HFFc6 (cell line): ENCODE data around the gene EMB. TPM values are rescaled to one million over a fixed set of nuclear protein-coding genes. Genes with fewer than 3 reads are reported as not detected.
"Not testable (repeated sequence)": the region's sequence is repeated elsewhere in the genome, so short reads cannot be mapped to it uniquely, and the experiment has no call there.

Source experiments
- DNase-seq: peaks from one replicate; pipeline ENCODE4 v3.0.0-alpha.2; 2018
- H3K27ac Mint-ChIP-seq: 2 replicates; pipeline ENCODE4 v1.8.0; 2020; ENCODE audit warnings: mild to moderate bottlenecking, mixed read lengths
- H3K27me3 Mint-ChIP-seq: 2 replicates; pipeline ENCODE4 v1.8.0; 2021; ENCODE audit warnings: mild to moderate bottlenecking, moderate library complexity, mixed read lengths; ENCODE audit not compliant: insufficient read depth
- H3K36me3 Mint-ChIP-seq: 2 replicates; pipeline ENCODE4 v1.8.0; 2021; ENCODE audit warnings: low read depth, mixed read lengths
- H3K4me1 Mint-ChIP-seq: 2 replicates; pipeline ENCODE4 v1.8.0; 2020; ENCODE audit warnings: low read depth, mixed read lengths
- H3K4me3 Mint-ChIP-seq: 2 replicates; pipeline ENCODE4 v1.8.0; 2020; ENCODE audit warnings: mild to moderate bottlenecking, moderate library complexity, mixed read lengths
- H3K9me3 Mint-ChIP-seq: 2 replicates; pipeline ENCODE4 v1.8.0; 2020; ENCODE audit warnings: mild to moderate bottlenecking, mixed read lengths
- total RNA-seq, 6 experiments: library from RNA; stranded (reverse); fragmentation: NEBNext Ultra II Directional; extraction: Animal tissue kit (Norgen Biotek cat#: 25700); gene quantifications; 2 replicates in 1 of 6; 3 replicates in 5 of 6; pipeline ENCODE4 v1.2.3, GENCODE V29; 2021
- TF ChIP-seq, protein P1 (sequence below): fragments of 200-600 bp; sonication (generic); IDR thresholded peaks from 2 replicates; pipeline ENCODE4 v1.5.0; 2021; ENCODE audit warnings: antibody characterized with exemption, mild to moderate bottlenecking

Gene EMB
- total RNA-seq, 6 experiments from 2014 or later, result not detected

DNA sequence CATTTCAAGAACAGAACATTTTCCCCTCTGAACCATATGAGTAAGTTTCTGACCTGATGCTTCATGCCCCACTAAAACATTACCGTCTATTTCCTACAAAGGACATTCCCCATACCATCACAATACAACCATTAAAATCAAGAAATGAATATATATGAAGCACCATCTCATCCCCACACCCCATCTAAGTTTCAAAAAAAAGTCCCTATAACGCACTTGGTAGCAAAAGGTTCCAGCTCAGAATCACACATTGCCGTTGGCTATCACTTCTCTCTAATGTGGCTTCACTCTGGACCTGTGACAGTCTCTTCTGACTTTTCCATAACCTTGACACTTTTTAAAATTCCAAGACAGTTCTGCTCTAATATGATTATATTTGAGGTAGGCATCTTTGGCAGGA is 5.9 kb downstream of the EMB start:
- H3K27me3 Mint-ChIP-seq, result no peaks in the 10 kb centered on the region
- no peak for DNase-seq
- H3K36me3 Mint-ChIP-seq, result no peaks in the 10 kb centered on the region
- H3K4me3 Mint-ChIP-seq, result no peak overlapping the region
- H3K27ac Mint-ChIP-seq, result no peak overlapping the region
- TF ChIP-seq, protein P1, sequence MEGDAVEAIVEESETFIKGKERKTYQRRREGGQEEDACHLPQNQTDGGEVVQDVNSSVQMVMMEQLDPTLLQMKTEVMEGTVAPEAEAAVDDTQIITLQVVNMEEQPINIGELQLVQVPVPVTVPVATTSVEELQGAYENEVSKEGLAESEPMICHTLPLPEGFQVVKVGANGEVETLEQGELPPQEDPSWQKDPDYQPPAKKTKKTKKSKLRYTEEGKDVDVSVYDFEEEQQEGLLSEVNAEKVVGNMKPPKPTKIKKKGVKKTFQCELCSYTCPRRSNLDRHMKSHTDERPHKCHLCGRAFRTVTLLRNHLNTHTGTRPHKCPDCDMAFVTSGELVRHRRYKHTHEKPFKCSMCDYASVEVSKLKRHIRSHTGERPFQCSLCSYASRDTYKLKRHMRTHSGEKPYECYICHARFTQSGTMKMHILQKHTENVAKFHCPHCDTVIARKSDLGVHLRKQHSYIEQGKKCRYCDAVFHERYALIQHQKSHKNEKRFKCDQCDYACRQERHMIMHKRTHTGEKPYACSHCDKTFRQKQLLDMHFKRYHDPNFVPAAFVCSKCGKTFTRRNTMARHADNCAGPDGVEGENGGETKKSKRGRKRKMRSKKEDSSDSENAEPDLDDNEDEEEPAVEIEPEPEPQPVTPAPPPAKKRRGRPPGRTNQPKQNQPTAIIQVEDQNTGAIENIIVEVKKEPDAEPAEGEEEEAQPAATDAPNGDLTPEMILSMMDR, result no peak
- H3K9me3 Mint-ChIP-seq, result peaks cover 5% of the 10 kb centered on the region; the same call in 1 of the 2 replicates
- no peaks in the 10 kb centered on the region for H3K4me1 Mint-ChIP-seq

DNA sequence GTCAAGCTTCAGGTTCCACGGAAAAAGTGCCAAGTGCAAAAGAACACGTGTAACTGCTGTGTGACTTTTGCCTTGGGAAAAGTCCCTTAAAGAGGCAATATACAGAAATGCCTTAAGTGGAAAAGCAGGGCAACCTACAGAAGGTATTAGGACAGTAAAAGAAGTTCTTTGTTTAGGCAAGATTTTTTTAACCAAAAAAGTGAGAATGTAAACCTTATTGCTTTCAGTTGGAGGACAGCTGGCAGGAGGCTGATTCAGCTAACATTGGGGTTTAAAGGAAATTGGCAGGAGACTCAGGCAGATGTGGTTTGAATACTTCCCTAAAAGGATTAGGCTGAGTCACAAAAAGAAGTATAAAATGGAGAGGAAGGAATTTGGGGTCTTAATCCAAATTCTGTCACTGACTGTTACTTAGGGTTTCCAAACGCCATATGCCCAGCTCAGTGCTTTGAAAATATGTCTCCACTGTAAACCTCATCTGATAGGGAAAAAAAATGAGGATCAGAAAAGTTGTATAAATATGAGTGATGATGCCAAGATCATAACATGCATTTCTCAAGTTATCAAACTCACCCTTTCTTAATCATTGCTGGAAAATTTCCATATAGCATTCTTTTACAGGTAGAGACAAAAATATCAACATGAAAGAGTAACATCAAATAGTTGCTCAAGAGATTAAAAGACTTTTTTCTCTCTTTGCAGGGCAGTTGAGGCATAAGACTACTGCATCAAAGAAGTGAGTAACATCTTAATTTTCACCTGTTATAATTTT is 9.8 kb downstream of the EMB start:
- not testable (repeated sequence) for H3K27me3 Mint-ChIP-seq, H3K9me3 Mint-ChIP-seq, H3K4me1 Mint-ChIP-seq, H3K36me3 Mint-ChIP-seq, H3K4me3 Mint-ChIP-seq, DNase-seq, H3K27ac Mint-ChIP-seq

DNA sequence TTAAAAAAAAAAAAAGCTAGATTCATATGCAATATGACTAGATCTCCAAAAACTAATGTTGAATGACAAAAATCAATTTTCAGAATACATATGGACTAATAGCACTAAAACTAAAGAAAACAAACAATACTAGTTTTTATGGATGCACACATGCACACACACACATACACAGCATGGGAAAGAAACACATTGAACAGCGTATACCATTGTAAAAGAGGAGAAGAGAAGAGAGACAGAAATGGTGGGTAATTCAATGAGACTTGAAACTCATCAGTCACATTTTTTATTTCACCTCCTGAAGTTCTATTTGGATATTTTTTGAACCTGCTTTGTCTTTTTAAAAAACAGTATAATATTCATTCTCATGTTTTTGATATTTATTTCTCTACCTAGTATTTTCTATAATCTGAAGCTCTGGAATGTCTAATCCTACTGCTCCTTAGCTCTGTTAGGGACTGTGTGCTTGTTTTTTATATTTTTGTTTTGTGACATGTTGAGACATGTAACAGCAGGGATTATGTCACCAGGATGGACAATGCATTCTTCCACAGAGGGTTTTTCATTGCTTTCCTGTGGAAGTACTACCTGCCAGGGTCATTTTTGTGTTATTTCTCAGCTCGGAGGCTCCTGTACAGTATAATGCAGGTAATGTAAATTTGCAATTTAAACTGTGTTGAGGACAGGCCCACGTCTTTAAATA is 17.8 kb downstream of the EMB start:
- not testable (repeated sequence) for H3K27me3 Mint-ChIP-seq, H3K36me3 Mint-ChIP-seq, H3K4me3 Mint-ChIP-seq, H3K27ac Mint-ChIP-seq, DNase-seq, H3K4me1 Mint-ChIP-seq
- peaks cover 22% of the 10 kb centered on the region for H3K9me3 Mint-ChIP-seq

DNA sequence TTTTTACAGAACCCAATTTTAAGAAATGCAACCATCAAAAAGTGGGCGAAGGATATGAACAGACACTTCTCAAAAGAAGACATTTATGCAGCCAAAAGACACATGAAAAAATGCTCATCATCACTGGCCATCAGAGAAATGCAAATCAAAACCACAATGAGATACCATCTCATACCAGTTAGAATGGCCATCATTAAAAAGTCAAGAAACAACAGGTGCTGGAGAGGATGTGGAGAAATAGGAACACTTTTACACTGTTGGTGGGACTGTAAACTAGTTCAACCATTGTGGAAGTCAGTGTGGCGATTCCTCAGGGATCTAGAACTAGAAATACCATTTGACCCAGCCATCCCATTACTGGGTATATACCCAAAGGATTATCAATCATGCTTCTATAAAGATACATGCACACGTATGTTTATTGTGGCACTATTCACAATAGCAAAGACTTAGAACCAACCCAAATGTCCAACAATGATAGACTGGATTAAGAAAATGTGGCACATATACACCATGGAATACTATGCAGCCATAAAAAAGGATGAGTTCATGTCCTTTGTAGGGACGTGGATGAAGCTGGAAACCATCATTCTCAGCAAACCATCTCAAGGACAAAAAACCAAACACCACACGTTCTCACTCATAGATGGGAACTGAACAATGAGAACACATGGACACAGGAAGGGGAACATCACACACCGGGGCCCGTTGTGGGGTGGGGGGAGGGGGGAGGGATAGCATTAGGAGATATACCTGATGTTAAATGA is 19.7 kb downstream of the EMB start:
- H3K27me3 Mint-ChIP-seq, H3K27ac Mint-ChIP-seq, H3K4me1 Mint-ChIP-seq, H3K36me3 Mint-ChIP-seq, H3K4me3 Mint-ChIP-seq, DNase-seq: not testable (repeated sequence)
- H3K9me3 Mint-ChIP-seq, result peaks cover 28% of the 10 kb centered on the region

DNA sequence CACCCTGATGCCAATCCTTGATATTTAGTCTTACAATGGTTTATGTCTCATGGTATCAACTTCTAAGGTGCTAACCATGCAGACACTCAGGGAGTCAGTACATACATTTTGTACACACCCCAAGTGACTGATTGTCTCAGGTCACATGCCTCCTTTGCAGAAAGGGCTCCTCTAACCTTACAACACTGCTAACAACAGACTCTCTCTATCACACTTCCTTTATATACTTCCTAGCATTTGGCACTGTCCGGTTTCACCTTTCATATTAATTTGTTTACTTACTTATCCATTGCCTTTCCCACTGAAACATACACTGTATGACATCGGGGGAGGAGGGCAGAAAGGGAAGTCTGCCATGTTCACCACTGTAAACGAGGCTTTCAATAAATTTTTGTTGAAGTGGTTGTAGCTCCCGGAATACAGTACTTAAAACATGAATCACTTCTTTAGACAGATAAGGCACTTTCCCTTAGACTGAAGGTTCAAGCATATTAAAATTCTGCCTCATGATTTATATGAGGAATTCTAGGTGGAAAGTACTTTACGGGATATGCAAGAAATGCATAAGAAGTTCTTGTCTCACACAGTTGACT is 20.6 kb downstream of the EMB start:
- Mint-ChIP-seq H3K36me3 (no peaks in the 10 kb centered on the region), H3K9me3 (peaks cover 28% of the 10 kb centered on the region), H3K27me3 (no peaks in the 10 kb centered on the region), H3K4me1 (no peaks in the 10 kb centered on the region), H3K4me3 (no peak overlapping the region), H3K27ac (no peak overlapping the region)
- DNase-seq, result no peak
- TF ChIP-seq, protein P1, result no peak

DNA sequence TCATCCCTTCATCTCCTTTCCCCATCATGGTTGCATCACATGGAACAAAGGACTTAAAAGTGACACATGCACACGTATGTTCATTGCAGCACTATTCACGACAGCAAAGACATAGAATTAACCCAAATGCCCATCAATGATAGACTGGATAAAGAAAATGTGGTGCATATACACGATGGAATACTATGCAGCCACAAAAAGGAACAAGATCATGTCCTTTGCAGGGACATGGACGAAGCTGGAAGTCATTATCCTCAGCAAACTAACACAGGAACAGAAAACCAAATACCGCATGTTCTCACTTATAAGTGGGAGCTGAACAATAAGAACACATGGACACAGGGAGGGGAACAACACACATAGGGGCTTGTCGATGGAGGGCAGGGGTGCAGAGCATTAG is 21.4 kb downstream of the EMB start:
- not testable (repeated sequence) for H3K36me3 Mint-ChIP-seq, H3K4me1 Mint-ChIP-seq, H3K27me3 Mint-ChIP-seq, H3K4me3 Mint-ChIP-seq, DNase-seq, H3K27ac Mint-ChIP-seq
- peaks cover 29% of the 10 kb centered on the region for H3K9me3 Mint-ChIP-seq

DNA sequence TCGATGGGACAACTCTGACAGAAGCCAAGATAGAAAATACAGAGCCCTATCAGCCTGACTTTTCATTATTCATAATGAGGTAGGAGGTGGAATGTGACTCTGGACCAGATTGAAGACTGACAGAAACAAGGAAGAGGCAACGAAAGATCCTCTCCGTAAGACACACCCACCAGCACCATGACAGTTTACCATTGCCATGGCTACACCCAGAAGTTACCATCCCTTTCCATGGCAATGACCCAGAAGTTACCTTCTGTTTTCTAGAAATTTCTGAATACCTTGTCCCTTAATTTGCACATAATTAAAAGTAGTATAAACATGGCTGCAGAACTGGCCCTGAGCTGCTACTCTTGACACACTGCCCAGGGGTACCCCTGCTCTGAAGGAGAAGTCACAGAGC is 24.5 kb downstream of the EMB start:
- not testable (repeated sequence) for H3K4me1 Mint-ChIP-seq, H3K4me3 Mint-ChIP-seq, DNase-seq, H3K27me3 Mint-ChIP-seq, H3K36me3 Mint-ChIP-seq, H3K27ac Mint-ChIP-seq
- peaks cover 39% of the 10 kb centered on the region for H3K9me3 Mint-ChIP-seq
